Activated naive CD8-positive, alpha-beta T cell treated with anti-CD3 and anti-CD28 coated beads, Interleukin-2, amount 50 U/mL, for 24 hours (primary cell): Measurements from ENCODE around the gene CAPN5.
A peak's percentile ranks its signal among the peaks of the same experiment; 100 is the strongest.

ENCODE experiments used
- ATAC-seq: fragments of 150-1000 bp; cut with Tn5 transposase; one replicate; pipeline ENCODE4 v1.10.0; 2021
- DNase-seq: peaks from one replicate; pipeline ENCODE4 v3.0.0; 2021
- H3K27ac Mint-ChIP-seq: one replicate; pipeline ENCODE4 v1.8.0; 2021; ENCODE audit warnings: mild to moderate bottlenecking, mixed read lengths
- H3K27me3 Mint-ChIP-seq: one replicate; pipeline ENCODE4 v1.8.0; 2021; ENCODE audit warnings: mixed read lengths
- H3K36me3 Mint-ChIP-seq: one replicate; pipeline ENCODE4 v1.8.0; 2021; ENCODE audit warnings: low read depth, mixed read lengths
- H3K4me1 Mint-ChIP-seq: one replicate; pipeline ENCODE4 v1.8.0; 2021; ENCODE audit warnings: mixed read lengths
- H3K4me3 Mint-ChIP-seq: one replicate; pipeline ENCODE4 v1.8.0; 2021; ENCODE audit warnings: mild to moderate bottlenecking, moderate library complexity, mixed read lengths
- H3K9me3 Mint-ChIP-seq: one replicate; pipeline ENCODE4 v1.8.0; 2021; ENCODE audit warnings: mixed read lengths

Gene CAPN5

DNA sequence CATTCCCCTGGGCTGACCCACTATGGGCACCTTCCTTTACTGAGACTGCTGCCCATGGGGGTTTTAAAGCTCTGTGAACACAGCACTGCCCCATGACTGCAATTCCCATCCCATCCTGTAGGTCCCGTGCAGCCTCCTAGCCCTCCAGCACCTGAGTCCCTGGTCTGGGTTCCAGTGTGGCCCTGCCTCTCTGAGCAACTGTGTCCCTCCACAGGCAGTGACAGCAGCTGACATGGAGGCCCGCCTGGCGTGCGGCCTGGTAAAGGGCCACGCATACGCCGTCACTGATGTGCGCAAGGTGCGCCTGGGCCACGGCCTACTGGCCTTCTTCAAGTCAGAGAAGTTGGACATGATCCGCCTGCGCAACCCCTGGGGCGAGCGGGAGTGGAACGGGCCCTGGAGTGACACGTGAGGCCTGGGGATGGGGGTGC is 48.4 kb downstream of the CAPN5 start:
- Mint-ChIP-seq H3K9me3 (no peaks in the 10 kb centered on the region), H3K27me3 (no peaks in the 10 kb centered on the region), H3K36me3 (no peaks in the 10 kb centered on the region)

DNA sequence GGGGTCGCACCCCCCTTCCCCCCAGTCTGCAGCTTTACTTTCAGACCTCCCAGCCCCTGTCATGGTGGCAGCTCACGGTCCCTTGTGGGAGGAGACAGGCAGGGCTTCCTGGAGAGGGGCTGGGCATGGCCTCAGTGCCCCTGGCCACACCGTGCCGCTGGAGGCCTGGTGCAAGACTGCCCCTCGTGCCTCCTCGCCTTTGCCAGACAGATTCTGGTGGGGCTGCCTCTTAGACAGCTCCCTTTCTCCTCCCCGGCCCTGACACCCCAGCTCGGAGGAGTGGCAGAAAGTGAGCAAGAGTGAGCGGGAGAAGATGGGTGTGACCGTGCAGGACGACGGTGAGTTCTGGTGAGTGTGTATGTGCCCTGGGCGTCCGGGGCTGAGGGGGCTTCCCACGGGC is 49.2 kb downstream of the CAPN5 start:
- Mint-ChIP-seq H3K4me1 (no peaks in the 10 kb centered on the region), H3K9me3 (no peaks in the 10 kb centered on the region), H3K27me3 (no peaks in the 10 kb centered on the region), H3K4me3 (no peak overlapping the region), H3K36me3 (no peaks in the 10 kb centered on the region), H3K27ac (no peak overlapping the region)
- no peak for DNase-seq
- no peak for ATAC-seq

More for the DNA sequence above, 48.4 kb downstream of the CAPN5 start:
- DNase-seq (no peak), ATAC-seq (peak; percentile 21)
- no peak overlapping the region for H3K27ac Mint-ChIP-seq
- H3K4me3 Mint-ChIP-seq: no peak overlapping the region
- no peaks in the 10 kb centered on the region for H3K4me1 Mint-ChIP-seq

DNA sequence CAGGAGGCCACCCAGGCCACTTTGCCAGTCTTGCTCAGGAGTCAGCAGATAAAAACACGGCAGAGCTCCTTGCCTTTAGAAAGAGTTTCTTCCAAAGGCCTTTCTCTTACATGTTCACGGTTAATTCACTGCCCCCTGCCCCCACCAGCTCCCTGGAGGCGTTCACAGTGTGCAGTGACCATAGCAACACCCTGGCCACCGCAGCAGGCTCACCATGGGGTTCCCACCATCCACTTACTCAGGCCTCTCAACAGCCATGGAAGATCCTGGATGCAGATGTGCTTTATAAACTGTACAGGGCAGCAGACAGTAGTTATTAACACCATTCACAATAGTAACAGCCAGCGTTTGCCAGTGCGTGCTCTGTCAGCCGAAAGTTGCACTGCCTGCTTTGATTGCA is 50.7 kb downstream of the CAPN5 start:
- Mint-ChIP-seq H3K27me3 (no peaks in the 10 kb centered on the region), H3K27ac (no peak overlapping the region), H3K4me1 (no peaks in the 10 kb centered on the region), H3K36me3 (no peaks in the 10 kb centered on the region), H3K9me3 (no peaks in the 10 kb centered on the region), H3K4me3 (no peak overlapping the region)
- ATAC-seq: no peak
- no peak for DNase-seq

DNA sequence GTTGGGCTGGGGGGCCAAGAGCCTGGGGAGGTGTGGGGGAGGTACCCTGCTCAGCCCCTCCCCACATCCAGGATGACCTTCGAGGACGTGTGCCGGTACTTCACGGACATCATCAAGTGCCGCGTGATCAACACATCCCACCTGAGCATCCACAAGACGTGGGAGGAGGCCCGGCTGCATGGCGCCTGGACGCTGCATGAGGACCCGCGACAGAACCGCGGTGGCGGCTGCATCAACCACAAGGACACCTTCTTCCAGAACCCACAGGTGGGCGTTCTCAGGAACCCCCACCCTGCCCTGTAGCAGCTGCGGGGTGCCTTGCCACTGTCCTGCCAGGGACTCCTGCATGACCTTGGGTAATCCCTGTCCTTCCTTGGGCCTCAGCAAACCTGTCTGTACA is 51.3 kb downstream of the CAPN5 start:
- H3K9me3 Mint-ChIP-seq: no peaks in the 10 kb centered on the region
- DNase-seq (no peak), ATAC-seq (no peak)

DNA sequence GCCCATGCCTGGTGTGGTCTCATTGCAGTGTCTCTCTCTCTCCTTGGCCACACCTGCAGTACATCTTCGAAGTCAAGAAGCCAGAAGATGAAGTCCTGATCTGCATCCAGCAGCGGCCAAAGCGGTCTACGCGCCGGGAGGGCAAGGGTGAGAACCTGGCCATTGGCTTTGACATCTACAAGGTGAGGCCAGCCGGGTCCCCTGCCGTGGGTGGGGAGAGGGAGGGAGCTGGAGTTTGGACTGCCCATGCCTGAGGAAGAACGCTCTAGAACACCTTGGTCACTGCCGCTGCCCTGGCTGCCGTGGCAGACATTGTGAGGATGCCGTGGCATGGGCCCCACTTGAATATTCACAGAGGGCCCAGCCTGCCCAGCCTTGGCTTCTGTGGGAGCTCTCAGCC is 52.2 kb downstream of the CAPN5 start:
- no peaks in the 10 kb centered on the region for H3K36me3 Mint-ChIP-seq
- no peak overlapping the region for H3K27ac Mint-ChIP-seq
- H3K9me3 Mint-ChIP-seq: no peaks in the 10 kb centered on the region
- H3K27me3 Mint-ChIP-seq: no peaks in the 10 kb centered on the region
- ATAC-seq: no peak
- no peak overlapping the region for H3K4me3 Mint-ChIP-seq
- H3K4me1 Mint-ChIP-seq: no peaks in the 10 kb centered on the region
- no peak for DNase-seq

More for the DNA sequence above, 51.3 kb downstream of the CAPN5 start:
- no peaks in the 10 kb centered on the region for H3K36me3 Mint-ChIP-seq
- H3K27me3 Mint-ChIP-seq: no peaks in the 10 kb centered on the region
- no peak overlapping the region for H3K27ac Mint-ChIP-seq
- no peak overlapping the region for H3K4me3 Mint-ChIP-seq
- H3K4me1 Mint-ChIP-seq: no peaks in the 10 kb centered on the region

DNA sequence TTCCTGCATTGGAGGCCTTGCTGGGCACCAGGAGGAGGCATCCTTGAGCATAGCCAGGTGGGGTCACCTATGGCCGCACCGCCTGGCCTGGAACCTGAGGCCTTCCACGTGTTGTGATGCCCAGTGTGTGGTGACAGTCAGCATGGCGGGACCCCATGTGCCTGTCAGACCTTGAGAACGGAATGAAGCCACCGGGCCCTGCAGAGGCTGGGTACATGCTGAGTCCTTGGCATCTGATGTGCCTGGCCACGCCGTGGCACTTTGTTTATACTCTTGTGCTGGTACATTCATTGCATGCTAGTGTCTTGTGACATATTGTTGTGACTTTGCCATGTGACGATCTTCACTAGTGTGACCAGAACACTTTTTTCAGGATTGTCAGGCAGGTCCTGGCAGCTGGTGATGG is 52.8 kb downstream of the CAPN5 start:
- DNase-seq: no peak
- Mint-ChIP-seq H3K27ac (no peak overlapping the region), H3K9me3 (no peaks in the 10 kb centered on the region), H3K4me1 (no peaks in the 10 kb centered on the region), H3K27me3 (no peaks in the 10 kb centered on the region), H3K4me3 (no peak overlapping the region), H3K36me3 (no peaks in the 10 kb centered on the region)
- ATAC-seq: no peak

DNA sequence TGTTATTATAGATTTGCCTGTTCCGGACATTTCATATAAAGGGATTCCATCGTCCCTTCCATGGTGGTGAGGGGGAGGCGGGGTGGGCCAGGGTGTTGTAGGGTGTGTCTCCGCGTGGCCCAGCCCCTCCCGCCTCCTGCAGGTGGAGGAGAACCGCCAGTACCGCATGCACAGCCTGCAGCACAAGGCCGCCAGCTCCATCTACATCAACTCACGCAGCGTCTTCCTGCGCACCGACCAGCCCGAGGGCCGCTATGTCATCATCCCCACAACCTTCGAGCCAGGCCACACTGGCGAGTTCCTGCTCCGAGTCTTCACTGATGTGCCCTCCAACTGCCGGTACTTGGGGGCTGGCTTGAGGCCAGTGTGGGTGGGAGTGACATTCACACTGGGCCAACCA is 53.8 kb downstream of the CAPN5 start:
- no peaks in the 10 kb centered on the region for H3K36me3 Mint-ChIP-seq
- ATAC-seq (no peak), DNase-seq (no peak)
- H3K27ac Mint-ChIP-seq: no peak overlapping the region
- H3K4me1 Mint-ChIP-seq: no peaks in the 10 kb centered on the region
- H3K4me3 Mint-ChIP-seq: no peak overlapping the region
- no peaks in the 10 kb centered on the region for H3K27me3 Mint-ChIP-seq
- H3K9me3 Mint-ChIP-seq: no peaks in the 10 kb centered on the region

DNA sequence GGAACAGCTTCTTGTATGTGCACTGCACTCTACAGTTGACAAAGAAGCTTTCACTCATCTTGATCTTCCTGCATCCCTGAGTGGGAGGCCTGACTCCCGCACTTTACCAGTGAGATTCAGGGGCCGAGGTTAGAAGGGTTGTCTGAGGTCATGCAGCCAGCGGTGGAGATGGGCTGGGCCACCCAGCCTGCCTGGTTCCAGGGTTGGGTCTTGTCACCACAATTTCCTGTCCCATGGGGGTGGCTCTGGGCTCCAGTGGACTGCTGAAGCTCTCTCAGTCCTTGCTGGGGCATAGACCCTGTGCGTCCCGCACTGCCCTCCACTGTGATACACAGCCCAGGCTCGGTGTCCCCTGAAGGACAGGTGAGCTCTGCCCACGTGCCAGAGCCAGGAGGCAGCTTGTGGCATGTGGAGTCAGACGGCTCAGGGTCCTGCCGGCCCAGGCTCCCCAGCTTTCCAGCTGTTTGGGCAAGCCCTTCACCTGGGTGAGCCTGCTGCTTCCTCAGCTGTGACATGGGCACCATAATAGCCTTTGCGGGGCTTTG is 54.4 kb downstream of the CAPN5 start:
- DNase-seq: no peak
- Mint-ChIP-seq H3K27ac (no peak overlapping the region), H3K9me3 (no peaks in the 10 kb centered on the region), H3K27me3 (no peaks in the 10 kb centered on the region), H3K4me1 (no peaks in the 10 kb centered on the region), H3K4me3 (no peak overlapping the region), H3K36me3 (no peaks in the 10 kb centered on the region)
- ATAC-seq: peak; percentile 22

DNA sequence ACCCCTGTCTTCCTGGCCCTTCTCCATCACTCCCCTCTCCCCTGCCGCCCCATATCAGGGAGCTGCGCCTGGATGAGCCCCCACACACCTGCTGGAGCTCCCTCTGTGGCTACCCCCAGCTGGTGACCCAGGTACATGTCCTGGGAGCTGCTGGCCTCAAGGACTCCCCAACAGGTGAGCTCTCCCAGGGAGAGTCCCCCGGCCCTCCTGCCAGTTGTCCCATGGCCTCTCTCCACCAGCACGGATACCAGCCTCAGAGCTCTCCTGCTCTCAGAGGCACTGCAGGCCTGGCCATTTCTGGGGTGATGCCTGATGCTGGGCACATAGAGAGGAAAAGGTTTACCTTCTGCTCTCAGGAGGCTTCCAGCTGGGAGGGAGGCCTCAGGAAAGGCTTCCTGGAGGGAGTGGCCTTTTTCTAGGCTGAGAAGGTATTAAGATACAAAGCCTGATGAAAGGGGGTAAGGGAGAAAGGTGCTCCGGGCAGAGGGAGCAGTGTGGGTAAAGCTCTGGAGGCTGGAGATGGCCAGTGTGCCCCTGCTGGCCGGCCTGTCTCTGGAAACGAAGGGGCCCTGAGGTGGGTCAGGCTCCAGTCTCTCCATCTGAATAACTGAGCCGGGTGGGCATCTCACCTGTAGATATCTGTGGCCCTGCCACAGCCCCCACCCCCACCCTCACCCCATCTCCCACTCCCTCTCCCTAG is 55.3 kb downstream of the CAPN5 start:
- H3K9me3 Mint-ChIP-seq: no peaks in the 10 kb centered on the region
- H3K4me1 Mint-ChIP-seq: no peaks in the 10 kb centered on the region
- DNase-seq: no peak
- H3K4me3 Mint-ChIP-seq: no peak overlapping the region
- peaks cover 2% of the 10 kb centered on the region for H3K27me3 Mint-ChIP-seq
- H3K36me3 Mint-ChIP-seq: no peaks in the 10 kb centered on the region
- no peak for ATAC-seq
- H3K27ac Mint-ChIP-seq: no peak overlapping the region

DNA sequence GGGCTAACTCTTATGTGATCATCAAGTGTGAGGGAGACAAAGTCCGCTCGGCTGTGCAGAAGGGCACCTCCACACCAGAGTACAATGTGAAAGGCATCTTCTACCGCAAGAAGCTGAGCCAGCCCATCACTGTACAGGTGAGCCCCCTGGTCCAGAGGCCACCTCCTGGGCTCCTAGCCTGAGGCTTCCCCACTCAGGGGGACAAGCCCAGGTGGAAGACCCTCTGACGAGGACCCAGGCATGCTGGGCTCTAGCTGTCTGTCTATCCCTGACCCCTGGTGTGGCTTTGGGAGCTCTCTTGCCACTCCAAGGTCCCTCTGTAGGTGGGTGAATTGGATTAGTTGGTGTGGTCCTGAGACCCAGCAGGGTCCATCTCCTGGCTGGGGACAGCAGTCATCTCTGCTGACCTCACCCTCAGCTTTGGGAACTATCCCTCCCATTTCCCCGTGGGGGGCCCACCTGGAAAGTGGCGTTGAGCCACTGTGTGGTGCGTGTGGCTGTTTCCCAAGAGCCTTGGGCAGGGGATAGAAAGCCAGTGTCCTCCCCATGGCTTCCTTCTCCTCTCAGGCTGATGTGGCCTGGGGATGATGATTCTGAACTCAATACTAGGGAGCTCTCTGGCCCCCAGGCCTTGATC is 55.9 kb downstream of the CAPN5 start:
- DNase-seq (no peak), ATAC-seq (no peak)
- H3K9me3 Mint-ChIP-seq: no peaks in the 10 kb centered on the region
- peaks cover 5% of the 10 kb centered on the region for H3K27me3 Mint-ChIP-seq
- H3K4me1 Mint-ChIP-seq: peaks cover 5% of the 10 kb centered on the region
- H3K4me3 Mint-ChIP-seq: no peak overlapping the region
- no peak overlapping the region for H3K27ac Mint-ChIP-seq
- H3K36me3 Mint-ChIP-seq: no peaks in the 10 kb centered on the region

DNA sequence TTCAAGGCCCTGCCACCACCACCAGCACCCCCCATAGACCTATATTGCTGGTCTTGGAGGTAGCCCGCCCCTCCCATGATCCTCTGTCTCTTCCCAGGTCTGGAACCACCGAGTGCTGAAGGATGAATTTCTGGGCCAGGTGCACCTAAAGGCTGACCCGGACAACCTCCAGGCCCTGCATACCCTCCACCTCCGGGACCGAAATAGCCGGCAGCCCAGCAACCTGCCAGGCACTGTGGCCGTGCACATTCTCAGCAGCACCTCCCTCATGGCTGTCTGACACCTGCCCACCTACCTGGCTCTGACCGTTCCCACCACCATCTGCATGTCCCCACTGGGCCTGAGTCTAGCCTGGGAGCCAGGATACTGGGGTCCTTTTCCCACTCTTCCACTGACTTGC is 56.8 kb downstream of the CAPN5 start:
- ATAC-seq: no peak
- Mint-ChIP-seq H3K27me3 (peaks cover 6% of the 10 kb centered on the region), H3K27ac (no peak overlapping the region), H3K4me1 (peaks cover 6% of the 10 kb centered on the region), H3K9me3 (no peaks in the 10 kb centered on the region), H3K36me3 (no peaks in the 10 kb centered on the region), H3K4me3 (no peak overlapping the region)
- DNase-seq: no peak

DNA sequence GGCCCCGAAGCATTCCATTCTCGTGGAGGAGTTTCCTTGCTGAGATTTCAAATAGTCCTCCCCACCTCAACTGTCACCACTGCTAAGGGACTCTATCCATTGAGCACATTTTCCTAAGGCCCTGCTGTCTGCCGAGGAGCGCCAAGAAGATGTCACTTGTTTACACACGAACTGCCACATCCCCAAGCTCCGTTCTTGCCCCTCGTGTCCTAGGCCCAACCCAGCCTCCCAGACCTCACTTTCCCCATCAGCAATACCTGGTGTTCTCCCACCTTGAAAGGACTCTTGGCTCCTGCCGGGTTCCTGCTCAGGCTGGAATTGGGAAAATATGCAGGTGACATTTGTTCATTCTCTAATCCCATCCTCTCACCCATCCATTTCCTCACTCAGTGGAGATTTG is 57.3 kb downstream of the CAPN5 start:
- no peak for ATAC-seq
- Mint-ChIP-seq H3K27me3 (peaks cover 8% of the 10 kb centered on the region), H3K27ac (no peak overlapping the region), H3K9me3 (no peaks in the 10 kb centered on the region), H3K4me1 (peaks cover 6% of the 10 kb centered on the region), H3K4me3 (no peak overlapping the region), H3K36me3 (no peaks in the 10 kb centered on the region)
- no peak for DNase-seq

DNA sequence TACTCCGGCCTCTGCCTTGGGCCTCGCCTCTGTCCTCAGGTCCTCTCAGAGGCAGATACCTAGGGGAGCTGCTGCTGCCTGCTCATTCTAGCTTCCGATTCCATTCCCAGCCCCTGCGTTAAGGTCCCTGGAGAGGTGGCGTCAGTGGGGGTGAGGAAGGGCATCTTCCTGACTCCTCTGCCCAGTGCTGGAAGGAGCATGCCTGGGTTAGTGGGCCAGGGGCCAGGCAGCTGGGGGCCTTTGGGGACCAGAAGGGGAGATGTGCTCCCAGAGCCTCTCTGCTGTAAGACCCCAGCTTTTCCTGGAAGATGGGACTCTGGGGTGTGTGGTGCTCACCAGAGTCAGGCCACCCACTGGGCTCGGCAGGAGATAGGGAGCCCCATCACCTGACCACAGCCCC is 57.7 kb downstream of the CAPN5 start:
- H3K9me3 Mint-ChIP-seq: no peaks in the 10 kb centered on the region
- H3K36me3 Mint-ChIP-seq: no peaks in the 10 kb centered on the region
- no peak overlapping the region for H3K4me3 Mint-ChIP-seq
- peaks cover 8% of the 10 kb centered on the region for H3K27me3 Mint-ChIP-seq
- H3K4me1 Mint-ChIP-seq: peaks cover 6% of the 10 kb centered on the region
- no peak overlapping the region for H3K27ac Mint-ChIP-seq
- no peak for ATAC-seq
- no peak for DNase-seq

DNA sequence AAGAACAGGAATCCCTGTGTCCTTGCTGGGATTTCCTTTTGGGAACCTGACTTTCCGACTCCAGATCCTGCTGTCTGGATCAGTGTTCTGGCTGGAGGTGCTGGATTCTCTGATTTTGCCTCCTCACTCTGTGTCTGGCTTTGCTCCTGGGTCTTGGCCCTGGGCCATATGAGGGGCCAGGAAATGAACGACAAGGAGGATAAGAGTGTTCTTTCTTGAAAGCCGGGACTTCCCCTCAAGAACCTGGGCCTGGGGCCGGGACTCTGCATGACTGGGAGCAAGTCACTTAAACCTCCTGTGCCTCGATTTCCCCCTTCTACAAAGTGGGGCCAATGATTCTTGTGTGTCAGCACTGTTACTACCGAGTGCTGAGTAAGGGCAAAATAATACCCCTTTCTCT is 58.4 kb downstream of the CAPN5 start:
- Mint-ChIP-seq H3K27me3 (peaks cover 8% of the 10 kb centered on the region), H3K4me1 (peaks cover 6% of the 10 kb centered on the region), H3K36me3 (no peaks in the 10 kb centered on the region), H3K4me3 (no peak overlapping the region), H3K27ac (no peak overlapping the region), H3K9me3 (no peaks in the 10 kb centered on the region)
- no peak for ATAC-seq
- no peak for DNase-seq

DNA sequence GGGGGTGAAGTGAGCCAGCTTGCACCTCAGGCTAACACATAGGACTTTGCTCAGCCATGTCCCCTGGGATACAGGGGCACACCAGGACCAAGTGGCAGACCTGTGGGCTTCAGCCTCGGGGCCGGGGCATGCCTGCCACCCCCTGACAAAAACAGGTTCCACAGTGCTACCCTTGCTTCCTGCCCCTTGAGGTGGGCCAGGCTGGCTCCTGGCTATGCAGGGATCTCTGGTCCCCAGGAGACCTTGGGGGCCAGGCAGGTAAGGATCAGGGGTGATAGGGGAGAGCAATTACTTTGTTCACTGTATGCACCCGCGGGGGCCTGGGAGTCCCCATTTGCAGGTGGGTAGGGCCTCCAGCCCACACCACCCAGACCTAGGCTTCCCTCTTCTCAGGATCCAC is 58.9 kb downstream of the CAPN5 start:
- no peaks in the 10 kb centered on the region for H3K36me3 Mint-ChIP-seq
- peaks cover 8% of the 10 kb centered on the region for H3K27me3 Mint-ChIP-seq
- no peak overlapping the region for H3K4me3 Mint-ChIP-seq
- no peak overlapping the region for H3K27ac Mint-ChIP-seq
- no peaks in the 10 kb centered on the region for H3K9me3 Mint-ChIP-seq
- no peak for ATAC-seq
- H3K4me1 Mint-ChIP-seq: peaks cover 6% of the 10 kb centered on the region
- no peak for DNase-seq
